Endothelial cell (in vitro differentiated cells): ENCODE data around the gene GMDS. TPM values are rescaled to one million over a fixed set of nuclear protein-coding genes. Genes with fewer than 3 reads are reported as not detected.

ENCODE experiments used
- DNase-seq: peaks from one replicate; pipeline ENCODE4 v3.0.0; 2021; ENCODE audit warnings: low spot score
- H3K27ac Mint-ChIP-seq: one replicate; pipeline ENCODE4 v1.8.0; 2021; ENCODE audit warnings: mixed read lengths, inconsistent platforms; ENCODE audit not compliant: unreplicated experiment
- H3K27me3 Mint-ChIP-seq: one replicate; pipeline ENCODE4 v1.8.0; 2021; ENCODE audit warnings: mild to moderate bottlenecking, moderate library complexity, mixed read lengths, inconsistent platforms; ENCODE audit not compliant: unreplicated experiment
- H3K36me3 Mint-ChIP-seq: one replicate; pipeline ENCODE4 v1.8.0; 2021; ENCODE audit warnings: mild to moderate bottlenecking, low read depth, mixed read lengths, inconsistent platforms; ENCODE audit not compliant: unreplicated experiment
- H3K4me1 Mint-ChIP-seq: one replicate; pipeline ENCODE4 v1.8.0; 2021; ENCODE audit warnings: mild to moderate bottlenecking, mixed read lengths, inconsistent platforms; ENCODE audit not compliant: unreplicated experiment
- H3K4me3 Mint-ChIP-seq: one replicate; pipeline ENCODE4 v1.8.0; 2021; ENCODE audit warnings: mild to moderate bottlenecking, mixed read lengths, inconsistent platforms; ENCODE audit not compliant: unreplicated experiment
- H3K9me3 Mint-ChIP-seq: one replicate; pipeline ENCODE4 v1.8.0; 2021; ENCODE audit warnings: mixed read lengths, inconsistent platforms; ENCODE audit not compliant: unreplicated experiment
- CTCF ChIP-seq: fragments of 200-600 bp; sonication (generic); IDR thresholded peaks from one replicate; pipeline ENCODE4 v1.5.0; 2021; ENCODE audit warnings: antibody characterized with exemption; ENCODE audit not compliant: unreplicated experiment
- total RNA-seq: library from RNA; stranded (reverse); fragmentation: NEBNext Ultra II Directional; extraction: Animal tissue kit (Norgen Biotek cat#: 25700); gene quantifications from one replicate; pipeline ENCODE4 v1.2.1, GENCODE V29; 2021; ENCODE audit not compliant: unreplicated experiment

GMDS gene
- total RNA-seq, 1 donor from 2014 or later, result 36.0 TPM

GRCh38 chr6:2004888-2005287, 240.5 kb downstream of the GMDS start:
- H3K27me3 Mint-ChIP-seq, result peaks cover 1% of the 10 kb centered on the region
- H3K27ac Mint-ChIP-seq, result no peak overlapping the region
- H3K4me3 Mint-ChIP-seq, result no peak overlapping the region
- no peak for DNase-seq
- no peak for TF ChIP-seq CTCF
- H3K9me3 Mint-ChIP-seq, result no peaks in the 10 kb centered on the region
- no peaks in the 10 kb centered on the region for H3K4me1 Mint-ChIP-seq
- no peaks in the 10 kb centered on the region for H3K36me3 Mint-ChIP-seq

GRCh38 chr6:2000962-2001361, 244.4 kb downstream of the GMDS start:
- Mint-ChIP-seq H3K9me3 (no peaks in the 10 kb centered on the region), H3K4me3 (no peak overlapping the region), H3K27me3 (peaks cover 2% of the 10 kb centered on the region), H3K36me3 (no peaks in the 10 kb centered on the region), H3K4me1 (peaks cover 9% of the 10 kb centered on the region), H3K27ac (no peak overlapping the region)
- DNase-seq, result no peak
- no peak for TF ChIP-seq CTCF

- no peak for DNase-seq
- no peak for TF ChIP-seq CTCF
- Mint-ChIP-seq H3K4me1 (peaks cover 15% of the 10 kb centered on the region), H3K36me3 (no peaks in the 10 kb centered on the region), H3K27ac (no peak overlapping the region), H3K27me3 (peaks cover 3% of the 10 kb centered on the region), H3K4me3 (no peak overlapping the region), H3K9me3 (no peaks in the 10 kb centered on the region)
Measured at GRCh38 chr6:1997702-1998101, 247.7 kb downstream of the GMDS start.

- DNase-seq, result no peak
Measured at GRCh38 chr6:1995636-1996035, 249.8 kb downstream of the GMDS start.

GRCh38 chr6:1993042-1993441, 252.4 kb downstream of the GMDS start:
- H3K4me3 Mint-ChIP-seq, result no peak overlapping the region
- no peaks in the 10 kb centered on the region for H3K9me3 Mint-ChIP-seq
- DNase-seq, result no peak
- no peak for TF ChIP-seq CTCF
- H3K27ac Mint-ChIP-seq, result no peak overlapping the region
- H3K36me3 Mint-ChIP-seq, result peaks cover 4% of the 10 kb centered on the region
- peaks cover 15% of the 10 kb centered on the region for H3K4me1 Mint-ChIP-seq
- peaks cover 3% of the 10 kb centered on the region for H3K27me3 Mint-ChIP-seq

More at GRCh38 chr6:1995636-1996035, 249.8 kb downstream of the GMDS start:
- Mint-ChIP-seq H3K4me3 (no peak overlapping the region), H3K4me1 (peaks cover 15% of the 10 kb centered on the region), H3K27ac (no peak overlapping the region), H3K9me3 (no peaks in the 10 kb centered on the region), H3K27me3 (peaks cover 3% of the 10 kb centered on the region), H3K36me3 (peaks cover 4% of the 10 kb centered on the region)
- no peak for TF ChIP-seq CTCF
